KBM-7 (cell line): Measurements from ENCODE around the gene NINJ1.
"Not testable (repeated sequence)": the region's sequence is repeated elsewhere in the genome, so short reads cannot be mapped to it uniquely, and the experiment has no call there.

Source experiments
- DNase-seq: peaks from one replicate; pipeline ENCODE4 v3.0.0-alpha.2; 2015
- in situ Hi-C: fragments of 300-500 bp; cut with MboI; formaldehyde crosslinking; loops from 2 replicates; pipeline ENCODE4 v1.14.3; 2020; ENCODE audit warnings: low sequenced_read_pairs, low pct_unique_long_range_greater_than_20kb, mixed read lengths

The NINJ1 gene

DNA sequence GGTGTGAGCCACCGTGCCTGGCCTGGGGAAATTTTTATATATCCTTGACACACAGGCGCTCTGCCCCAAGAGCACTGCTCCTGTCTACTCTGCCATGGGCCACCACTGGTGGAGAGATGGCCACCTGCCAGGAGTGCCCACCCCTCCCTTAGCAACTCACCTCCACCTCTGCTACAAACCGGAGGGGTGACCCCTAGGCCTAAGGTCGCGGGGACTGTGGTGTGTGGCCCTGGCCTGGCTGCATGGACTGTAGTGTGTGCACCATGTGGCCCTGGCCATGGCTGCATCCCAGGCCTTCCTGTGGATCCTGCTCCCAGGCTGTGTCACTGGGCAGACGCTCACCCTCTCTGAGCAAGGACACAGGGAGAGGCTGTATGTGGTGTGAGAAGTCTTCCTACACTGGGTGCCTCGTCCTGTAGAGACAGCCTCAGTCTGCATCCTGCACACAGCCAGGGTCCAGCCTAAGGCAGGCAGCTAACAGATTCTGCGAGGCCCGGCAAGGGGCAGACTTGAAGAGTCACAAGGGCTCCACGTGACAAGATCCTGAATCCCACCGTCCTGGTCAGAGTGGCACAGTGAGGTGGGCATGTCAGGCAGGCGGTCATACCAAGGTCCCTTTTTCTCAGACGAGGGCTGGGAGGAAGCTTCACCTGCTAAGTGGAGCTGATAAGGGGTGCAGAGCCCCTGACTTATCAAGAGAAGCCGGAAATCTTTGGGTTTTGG, 10.3 kb downstream of the NINJ1 start:
- no peak for DNase-seq
- in situ Hi-C loops, result no loop called here

DNA sequence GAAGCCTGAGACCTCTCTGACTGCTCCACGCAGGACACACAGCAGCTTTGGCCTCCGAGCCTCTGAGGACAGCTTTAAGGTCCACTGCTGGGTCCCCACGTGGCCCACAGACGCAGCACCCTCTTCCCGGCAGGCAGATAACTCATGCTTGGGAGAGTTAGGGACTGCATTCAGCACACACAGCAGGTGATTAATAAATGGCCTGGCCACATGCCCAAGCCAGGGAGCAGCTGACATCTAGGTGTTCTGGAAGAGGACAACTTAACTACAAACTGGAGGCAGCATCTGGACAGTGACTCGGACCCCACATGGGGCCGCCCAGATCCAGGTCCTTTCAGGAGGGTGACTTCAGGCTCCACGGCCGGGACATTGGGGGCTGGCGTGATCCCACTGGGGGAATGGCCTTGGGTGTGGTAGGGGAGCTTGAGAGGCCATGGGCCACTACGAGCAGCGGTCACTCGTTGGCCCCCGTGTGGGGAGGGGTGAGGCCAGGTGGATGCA, 11.3 kb downstream of the NINJ1 start:
- in situ Hi-C loops, result no loop called here
- no peak for DNase-seq

DNA sequence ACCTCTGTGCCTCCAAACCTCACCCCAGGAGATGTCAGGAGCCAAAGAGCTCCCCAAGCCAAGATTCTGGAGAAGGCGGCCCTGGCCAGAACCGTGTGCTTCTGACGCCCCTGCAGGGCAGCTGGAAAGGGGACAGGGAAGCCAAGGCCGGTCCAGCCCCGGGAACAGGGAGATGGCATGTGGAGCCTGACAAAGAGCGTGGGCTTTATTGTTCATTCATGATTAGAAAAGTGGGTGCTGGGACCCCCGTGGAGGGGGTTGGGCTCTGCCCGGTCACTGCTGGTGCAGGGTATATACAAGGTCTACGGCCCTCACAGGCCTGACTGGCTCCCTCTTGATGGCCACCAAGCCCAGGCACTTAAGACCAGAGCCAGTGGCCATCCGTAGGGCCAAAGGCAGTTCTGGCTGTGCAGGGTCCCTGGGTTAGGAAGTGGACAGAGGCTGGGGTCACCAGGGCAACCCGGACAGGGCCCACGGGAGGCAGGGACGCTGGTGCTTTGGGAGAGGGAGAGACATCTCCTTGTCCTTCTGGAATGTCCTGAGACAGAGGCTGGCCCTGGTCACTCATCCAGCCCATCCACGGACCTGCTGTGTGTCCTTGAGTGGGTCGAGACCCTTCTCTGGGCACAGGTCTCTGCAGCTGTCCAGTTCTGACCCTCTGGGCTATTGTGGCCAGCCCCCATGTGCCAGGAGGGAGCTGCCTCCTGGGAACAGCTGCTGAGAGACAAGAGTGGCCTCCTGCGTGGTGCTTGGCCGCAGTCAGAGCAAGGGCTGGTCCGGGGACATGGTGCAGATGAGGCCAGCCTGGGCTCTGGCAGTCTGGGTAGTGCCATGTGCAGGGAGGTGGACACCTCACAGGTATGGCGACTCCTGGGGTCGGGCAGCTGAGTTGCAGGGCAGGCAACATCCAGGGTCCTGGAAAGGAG, 12.5 kb downstream of the NINJ1 start:
- no peak for DNase-seq
- in situ Hi-C loops, result no loop called here

DNA sequence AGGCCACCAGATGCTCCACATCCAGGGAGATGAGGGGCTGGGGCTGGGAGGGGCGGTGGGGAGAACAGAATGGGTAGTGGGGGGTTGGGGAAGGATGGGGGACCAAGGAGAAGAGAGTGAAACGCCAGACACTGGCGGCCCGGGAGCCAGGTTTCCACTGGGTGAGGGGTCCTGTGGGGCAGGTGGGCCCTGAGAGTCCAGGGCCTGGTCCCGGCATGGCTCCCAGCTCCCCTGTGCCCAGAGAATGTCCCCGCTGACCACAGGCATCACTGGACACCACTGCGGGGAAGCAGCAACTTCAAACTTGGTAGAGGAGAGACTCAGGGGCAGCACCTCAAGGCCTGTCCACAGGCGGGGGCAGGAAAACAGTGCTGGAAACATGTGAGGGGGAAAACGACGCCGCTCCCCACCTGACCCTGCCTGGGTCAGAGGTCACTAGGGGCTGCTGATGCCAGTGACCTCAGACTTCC, 13.2 kb downstream of the NINJ1 start:
- no peak for DNase-seq
- in situ Hi-C loops, result no loop called here

DNA sequence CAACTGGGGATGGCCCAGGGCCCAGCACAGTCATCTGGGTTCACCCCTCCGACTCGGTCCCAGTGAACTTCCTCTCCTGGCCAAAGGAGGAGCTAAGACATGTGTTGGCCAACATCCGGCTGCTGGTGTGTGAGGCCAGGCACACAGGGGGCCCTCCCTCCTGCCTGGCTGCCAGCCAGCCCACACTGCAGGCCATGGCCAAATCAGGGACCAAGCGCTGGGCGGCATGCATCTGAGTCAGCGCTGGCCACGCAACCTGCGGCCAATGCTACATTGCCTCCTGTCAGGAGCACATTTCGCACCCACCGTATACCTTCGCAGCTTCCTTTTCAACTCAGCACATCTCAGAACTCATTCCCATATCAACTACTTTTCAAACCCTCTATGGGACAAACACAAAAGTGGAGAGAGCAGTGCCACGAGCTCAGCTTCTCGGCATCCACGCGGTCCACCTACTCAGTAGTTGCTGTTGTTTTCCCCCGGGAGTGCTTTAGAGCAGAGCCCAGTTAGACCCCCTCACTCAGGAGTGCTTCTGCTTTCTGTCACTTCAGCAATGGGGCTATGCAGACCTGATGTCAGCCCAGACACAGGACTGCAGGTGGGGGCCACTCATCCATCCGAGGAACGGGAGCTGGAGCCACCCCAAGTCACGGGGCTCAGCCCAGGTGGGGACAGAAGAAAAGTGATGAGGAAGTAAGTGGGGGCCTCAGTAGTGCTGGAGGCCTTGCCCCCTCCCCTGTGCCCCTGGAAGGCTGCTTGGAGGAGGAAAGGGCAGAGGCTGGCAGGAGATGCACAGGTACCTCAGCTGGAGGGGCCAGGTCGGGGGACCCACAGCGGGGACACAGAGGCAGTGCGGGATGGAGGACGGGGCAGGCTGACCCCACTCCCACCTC, 13.9 kb downstream of the NINJ1 start:
- in situ Hi-C loops, result no loop called here
- peak; percentile 88 for DNase-seq

DNA sequence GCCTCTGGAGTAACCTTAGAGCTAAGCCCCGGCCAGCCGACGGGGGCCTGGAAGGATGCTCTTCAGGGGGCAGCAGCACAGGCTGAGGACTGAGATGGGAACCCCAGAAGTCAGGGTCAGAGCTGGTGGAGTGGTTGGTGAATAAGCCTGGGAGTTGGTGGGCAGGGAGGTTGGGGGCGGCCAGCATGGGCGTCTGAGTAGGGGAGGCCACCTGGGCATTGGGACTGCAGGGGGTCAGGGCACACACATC, 14.4 kb downstream of the NINJ1 start:
- in situ Hi-C loops, result no loop called here
- no peak for DNase-seq

DNA sequence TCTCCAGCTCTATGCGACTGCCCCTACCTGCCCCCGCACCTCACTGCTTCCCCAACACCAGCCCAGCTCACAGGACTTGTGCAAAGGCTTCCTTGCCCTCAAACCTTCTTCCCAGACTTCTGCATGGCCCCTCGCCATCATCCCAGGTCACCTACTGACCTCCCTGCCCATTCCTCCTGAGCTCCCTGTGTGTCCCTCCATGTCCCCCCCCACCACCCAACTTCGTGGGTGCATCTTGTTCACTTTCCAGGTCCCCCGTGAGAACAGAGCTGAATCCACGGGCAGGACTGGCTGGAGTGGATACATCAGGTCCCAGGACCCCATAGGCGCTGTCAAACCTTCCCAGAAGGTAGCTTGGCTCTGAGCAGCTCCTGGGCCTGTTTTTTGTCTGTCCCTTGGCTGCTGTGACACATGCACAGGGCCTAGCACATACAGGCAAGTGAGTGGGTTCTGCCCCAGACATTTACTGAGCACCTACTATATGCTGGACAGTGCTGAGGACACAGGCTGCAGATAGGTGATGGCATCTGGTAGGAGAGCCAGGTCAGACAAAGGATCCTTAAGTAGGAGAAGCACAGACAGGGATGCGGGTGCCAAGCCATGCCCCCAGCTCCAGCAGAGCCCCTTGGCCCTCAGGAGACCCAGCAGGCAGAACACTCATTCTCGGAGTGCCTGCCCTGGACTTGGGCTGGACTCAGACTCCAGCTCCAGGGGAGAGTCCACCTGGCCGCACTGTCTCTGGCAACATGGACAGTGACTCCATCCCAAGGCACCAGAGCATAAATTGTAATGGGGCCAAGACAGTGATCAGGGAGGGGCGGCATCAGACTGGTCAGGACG, 15.0 kb downstream of the NINJ1 start:
- no peak for DNase-seq
- in situ Hi-C loops, result no loop called here

DNA sequence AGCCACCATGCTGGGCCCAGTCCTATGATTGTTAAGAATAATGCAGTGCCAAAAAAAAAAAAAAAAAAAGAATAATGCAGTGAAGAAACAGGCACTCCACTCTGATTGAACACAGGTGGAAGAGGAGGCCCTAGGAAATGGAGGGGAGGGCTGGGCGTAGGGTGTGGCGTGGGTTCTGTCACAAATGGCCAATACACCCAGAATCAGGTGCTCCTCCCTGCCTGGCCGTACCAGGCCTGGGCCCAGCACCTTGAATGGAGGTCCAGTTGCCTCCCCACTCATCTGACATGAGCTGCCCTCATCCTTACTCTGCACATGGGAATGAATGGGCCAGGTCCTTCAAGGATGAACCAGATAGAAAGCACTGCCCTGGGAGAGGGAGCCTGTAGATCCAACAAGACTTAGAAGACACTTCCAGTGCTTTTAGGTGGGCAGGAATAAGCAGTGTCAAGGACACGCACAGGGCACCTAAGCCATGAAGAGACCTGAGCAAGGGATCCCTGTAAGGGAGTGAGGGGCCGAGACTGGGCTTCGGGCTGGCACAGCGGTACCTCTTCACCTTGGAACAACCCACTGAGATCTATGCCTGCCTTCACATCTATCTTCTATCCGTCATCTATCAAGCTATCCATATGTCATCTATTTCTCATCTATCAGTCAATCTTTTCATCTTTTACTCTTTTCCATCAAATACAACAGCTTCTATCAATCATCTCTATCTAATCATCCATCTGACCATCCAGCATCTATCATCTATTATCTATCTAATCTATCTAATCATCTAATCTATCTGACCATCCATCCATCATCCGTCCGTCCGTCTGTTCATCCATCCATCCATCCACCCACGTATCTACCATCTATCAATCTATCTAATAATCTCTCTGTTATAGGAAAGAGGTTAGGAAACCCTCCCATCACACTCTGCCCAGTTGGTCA, 15.9 kb downstream of the NINJ1 start:
- in situ Hi-C loops, result no loop called here

DNA sequence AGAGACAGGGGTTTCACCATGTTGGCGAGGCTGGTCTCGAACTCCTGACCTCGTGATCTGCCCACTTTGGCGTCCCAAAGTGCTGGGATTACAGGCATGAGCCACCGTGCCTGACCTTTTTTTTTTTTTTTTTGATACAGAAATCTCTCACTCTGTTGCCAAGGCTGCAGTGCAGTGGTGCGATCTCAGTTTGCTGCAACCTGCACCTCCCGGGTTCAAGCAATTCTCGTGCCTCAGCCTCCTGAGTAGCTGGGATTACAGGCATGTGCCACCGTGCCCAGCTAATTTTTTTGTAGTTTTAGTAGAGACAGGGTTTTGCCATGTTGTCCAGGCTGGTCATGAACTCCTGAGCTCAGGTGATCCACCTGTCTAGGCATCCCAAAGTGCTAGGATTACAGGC, 16.5 kb downstream of the NINJ1 start:
- DNase-seq, in situ Hi-C loops: not testable (repeated sequence)

More for the DNA sequence above, 15.9 kb downstream of the NINJ1 start:
- no peak for DNase-seq

DNA sequence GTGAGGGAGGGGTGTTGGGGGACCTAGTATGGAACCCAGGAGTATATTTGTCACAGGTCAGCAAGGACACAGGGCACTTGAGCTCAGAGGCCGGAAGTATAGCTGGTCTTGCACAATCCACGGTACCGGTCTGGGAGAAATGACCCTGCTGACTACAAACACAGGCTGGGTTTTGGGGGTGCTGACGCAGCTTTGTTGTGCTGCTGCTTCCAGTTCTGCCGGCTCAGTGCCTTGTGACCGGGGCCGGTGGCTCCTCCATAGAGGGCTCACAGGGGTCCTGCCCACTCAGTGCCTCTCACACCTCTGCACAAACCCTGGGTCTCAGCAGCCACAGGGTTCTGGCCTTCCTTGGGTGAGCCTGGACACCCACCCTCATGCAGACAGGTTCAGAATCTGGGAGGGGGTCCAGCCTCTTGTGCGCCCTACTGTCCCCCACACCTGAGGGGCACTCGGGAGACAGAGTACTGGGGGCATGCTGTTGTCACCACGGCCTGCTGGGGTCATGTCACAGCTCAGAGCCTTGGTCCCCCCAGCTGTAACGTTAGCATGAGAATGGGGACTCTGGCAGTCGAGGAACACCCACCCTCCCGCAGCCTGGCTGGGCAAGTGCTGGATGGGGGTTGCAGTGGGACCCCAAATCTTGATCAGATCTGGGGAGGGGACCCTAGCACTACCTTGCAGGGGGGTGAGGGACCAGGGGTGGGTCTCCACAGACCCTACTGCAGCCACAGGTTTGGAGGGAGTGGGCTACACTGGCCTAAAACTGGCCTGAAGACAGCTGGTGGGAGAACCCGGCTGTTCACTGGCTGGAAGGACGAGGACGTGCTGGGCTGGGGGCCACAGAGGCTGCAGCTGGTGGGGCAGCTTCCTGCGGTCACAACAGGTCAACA, 17.7 kb downstream of the NINJ1 start:
- in situ Hi-C loops, result no loop called here
- DNase-seq, result no peak

DNA sequence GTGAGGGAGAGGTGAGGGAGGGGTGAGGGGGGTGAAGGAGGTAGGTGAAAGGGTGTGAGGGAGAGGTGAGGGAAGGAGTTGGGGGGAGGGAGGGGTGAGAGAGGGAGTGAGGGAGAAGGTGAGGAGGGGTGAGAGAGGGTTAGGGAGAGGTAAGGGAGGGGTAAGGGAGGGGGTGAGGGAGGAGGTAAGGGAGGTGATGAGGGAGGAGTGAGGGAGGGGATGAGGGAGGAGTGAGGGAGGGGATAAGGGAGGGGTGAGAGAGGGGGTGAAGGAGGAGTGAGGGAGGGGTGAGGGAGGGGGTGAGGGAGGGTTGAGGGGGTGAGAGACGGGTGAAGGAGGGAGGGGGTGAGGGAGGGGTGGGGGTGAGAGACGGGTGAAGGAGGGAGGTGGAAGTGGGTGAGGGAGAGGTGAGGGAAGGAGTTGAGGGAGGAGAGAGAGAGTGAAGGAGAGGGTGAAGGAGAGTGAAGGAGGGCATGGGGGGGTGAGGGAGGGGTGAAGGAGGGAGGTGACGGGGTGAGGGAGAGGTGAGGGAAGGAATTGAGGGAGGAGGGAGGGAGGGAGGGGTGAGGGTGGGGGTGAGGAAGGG, 18.5 kb downstream of the NINJ1 start:
- DNase-seq, result no peak

DNA sequence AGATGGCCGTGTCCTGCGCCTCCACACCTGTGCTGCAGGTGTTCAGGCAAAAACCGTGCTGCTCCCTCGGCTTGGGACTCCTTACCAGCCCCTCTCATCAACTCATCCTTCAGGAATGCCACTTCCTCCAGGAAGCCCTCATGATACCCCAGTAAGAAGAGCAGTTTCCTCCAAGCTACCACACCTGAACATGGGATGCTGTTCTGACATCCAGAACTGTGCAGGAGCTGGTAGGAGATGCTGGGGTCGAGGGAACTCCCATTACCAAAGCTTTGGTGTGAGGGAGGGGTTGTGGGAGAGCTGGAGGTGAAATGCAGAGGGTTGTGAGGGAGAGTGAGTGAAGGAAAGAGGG, 19.1 kb downstream of the NINJ1 start:
- DNase-seq, result no peak

More for the DNA sequence above, 18.5 kb downstream of the NINJ1 start:
- in situ Hi-C loops, result no loop called here

DNA sequence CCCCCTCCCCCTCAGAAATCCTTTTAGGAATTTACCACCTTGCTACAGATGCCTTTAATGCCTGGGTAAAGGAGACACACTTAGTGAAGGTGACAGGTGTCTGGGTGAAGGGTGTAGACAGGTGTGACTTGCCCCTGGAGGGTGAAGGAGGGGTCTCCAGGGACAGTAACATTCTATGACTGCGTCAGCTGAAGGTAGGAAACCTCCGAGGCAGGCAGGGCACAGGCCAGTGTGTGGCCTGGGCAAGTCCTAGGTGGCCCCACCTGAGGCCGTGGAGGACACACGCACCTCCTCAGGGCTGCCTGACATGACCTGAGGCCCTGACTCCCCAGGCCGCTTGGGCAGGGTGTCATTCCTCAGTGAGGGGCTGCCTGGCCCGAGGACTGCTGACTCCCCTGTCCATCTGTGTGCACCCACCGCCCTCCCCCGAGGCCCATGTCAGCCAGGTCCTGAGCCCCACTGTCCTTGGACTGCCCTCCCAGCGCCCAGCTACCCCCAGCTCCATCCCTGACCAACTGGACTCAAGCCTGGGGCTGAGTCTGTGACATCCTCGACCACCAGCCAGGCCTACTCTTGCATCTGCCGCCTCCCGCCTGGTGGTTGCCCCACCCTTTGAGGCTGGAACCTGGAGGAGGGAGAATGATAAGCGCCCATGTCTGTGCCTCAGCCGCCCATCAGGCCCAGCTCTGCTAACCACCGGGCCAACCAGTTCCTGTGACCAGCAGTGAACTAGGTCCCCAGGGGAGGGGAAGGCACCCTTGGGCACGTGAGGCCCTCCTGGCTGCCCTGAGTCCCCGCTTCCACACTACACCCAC, 19.7 kb downstream of the NINJ1 start:
- in situ Hi-C loops, result no loop called here

More for the DNA sequence above, 19.1 kb downstream of the NINJ1 start:
- in situ Hi-C loops, result no loop called here

DNA sequence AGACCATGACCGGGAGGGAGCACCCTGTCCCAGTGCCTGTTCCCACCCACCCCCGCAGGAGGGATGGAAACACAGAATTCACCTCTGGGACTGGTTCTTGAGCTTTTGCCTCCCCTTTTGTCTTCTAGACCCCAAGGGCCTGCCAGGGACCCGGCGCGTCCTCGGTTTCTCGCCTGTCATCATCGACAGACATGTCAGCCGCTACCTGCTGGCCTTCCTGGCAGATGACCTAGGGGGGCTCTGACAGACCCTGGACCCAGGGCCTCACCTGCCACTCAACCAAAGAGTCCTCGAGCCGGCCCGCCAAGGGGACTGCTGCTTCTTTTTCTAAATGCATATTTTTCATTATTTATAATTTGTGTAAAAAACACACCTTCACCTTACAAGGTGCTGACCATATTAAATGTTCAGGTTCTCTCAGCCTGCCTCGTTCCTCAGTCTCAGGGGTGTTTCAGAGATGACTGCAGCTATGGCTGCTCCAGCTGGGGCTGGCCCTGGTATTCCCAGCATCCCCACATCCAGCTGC, 21.1 kb downstream of the NINJ1 start:
- no peak for DNase-seq
- in situ Hi-C loops, result no loop called here

More for the DNA sequence above, 19.7 kb downstream of the NINJ1 start:
- no peak for DNase-seq

DNA sequence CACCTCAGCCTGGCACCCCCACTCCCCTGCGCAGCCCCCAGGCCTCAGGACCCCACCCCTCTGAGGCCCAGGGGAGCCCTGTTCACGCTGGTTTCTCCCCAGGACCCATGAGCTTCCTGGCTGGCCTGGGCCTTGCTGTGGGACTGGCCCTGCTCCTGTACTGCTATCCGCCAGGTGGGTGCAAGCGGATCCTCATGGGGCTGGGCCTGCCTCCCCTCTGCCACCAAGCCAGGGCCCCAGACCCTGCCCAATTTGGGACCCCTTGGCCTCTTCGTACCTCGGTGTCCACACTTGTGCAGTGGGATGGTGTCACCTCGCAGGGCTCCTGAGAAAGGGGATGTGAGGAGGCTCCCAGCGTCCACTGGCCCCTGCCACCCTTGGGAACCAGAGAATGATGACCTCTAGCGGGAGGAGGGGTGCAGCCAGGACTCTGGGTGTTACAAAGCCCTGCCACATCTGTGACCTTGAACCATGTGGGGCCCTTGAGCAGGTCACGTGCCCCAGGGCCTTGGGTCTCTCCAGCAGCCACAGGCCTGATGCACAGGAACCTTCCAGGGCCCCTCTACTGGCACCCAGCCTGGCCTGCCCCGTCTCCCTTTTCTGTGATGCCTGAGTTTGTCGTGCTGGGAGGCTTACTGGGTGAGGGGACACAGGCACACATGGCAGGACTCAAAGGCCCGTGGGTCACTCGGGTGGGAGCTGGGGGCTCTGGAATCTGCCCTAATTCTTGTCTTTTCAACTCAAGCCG, 21.8 kb downstream of the NINJ1 start:
- in situ Hi-C loops, result no loop called here
- DNase-seq, result no peak
